HG03342 (cell line): ENCODE results near the gene ADAM8.

Source experiments
- ATAC-seq: cut with Tn5 transposase; IDR thresholded peaks from one replicate; pipeline ENCODE4 v1.9.1; 2021; ENCODE audit warnings: mild to moderate bottlenecking, moderate library complexity; ENCODE audit not compliant: unreplicated experiment

Gene ADAM8

GRCh38 chr10:133251388-133252222 lies 25.1 kb downstream of the ADAM8 start:
- ATAC-seq: no peak

DNA sequence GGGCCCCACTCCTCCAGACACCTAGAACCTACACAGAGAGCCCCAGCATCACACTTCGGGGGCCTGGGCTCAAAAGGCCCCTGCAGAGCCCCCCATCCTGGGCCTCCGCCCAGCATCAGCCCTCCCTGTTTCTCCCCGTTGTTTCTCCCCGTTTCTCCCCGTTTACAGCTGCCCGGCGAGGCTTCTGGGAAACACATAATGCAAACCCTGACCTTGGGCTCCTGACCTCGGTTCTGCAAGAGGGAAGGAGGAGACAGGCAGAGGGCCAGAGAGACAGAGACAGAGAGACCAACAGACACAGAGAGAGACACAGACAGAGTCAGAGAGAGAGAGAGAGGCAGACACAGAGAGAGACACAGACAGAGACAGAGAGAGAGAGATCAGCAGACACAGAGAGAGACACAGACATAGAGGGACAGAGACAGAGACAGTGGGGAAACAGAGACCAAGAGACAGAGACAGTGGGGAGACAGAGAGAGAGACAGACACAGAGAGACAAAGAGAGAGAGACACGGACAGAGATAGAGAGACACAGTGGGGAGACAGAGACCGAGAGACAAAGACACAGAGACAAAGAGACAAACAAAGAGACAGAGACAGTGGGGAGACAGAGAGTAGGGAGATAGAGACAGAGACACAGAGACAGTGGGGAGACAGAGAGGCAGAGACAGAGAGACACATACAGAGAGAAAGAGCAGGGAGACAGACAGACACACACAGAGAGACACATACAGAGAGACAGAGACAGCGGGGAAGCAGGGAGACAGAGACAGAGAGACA lies 26.5 kb downstream of the ADAM8 start:
- ATAC-seq: no peak

- ATAC-seq: no peak
Observed at GRCh38 chr10:133249094-133249780, 27.4 kb downstream of the ADAM8 start.

DNA sequence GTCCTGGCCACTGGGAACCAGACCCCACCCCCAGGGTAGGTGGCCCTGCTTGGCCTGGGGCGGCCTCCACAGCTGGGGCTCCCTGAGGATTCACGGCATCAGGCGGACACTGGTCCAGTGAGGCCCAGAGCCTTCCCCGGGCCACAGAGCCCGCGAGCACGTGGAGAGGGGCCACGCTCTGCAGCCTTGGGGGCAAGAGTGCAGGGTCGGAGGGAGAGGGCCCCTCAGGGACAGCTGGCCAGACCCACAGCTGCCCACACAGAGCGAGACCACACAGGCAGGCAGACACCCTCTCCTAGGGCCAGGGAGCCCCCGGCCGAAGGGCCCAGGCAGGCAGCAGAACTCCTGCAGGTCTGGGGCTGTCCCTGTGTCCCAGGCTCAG lies 28.3 kb downstream of the ADAM8 start:
- no peak for ATAC-seq

GRCh38 chr10:133247681-133248333 lies 28.9 kb downstream of the ADAM8 start:
- ATAC-seq: no peak

GRCh38 chr10:133246236-133246626 lies 30.4 kb downstream of the ADAM8 start:
- no peak for ATAC-seq

- no peak for ATAC-seq
Observed at GRCh38 chr10:133245439-133246235, 31.0 kb downstream of the ADAM8 start.

DNA sequence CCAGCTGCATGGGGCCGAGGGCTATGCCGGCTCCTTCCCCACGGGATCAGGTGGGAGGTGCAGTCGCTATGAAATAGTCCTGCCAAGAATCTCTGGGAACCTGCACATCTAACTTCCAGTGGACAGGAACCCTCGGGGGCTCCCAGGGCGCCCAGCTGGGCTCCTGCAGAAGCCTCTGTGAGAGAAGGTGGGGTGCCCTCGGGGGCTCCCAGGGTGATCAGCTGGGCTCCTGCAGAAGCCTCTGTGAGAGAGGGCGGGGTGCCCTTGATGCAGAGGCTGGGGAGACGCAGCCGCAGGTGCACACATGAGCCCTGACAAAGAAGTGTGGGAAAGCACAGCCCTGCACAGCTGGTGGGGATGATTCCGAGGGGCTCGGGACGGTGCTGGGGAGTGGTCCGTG lies 33.1 kb downstream of the ADAM8 start:
- ATAC-seq: no peak

DNA sequence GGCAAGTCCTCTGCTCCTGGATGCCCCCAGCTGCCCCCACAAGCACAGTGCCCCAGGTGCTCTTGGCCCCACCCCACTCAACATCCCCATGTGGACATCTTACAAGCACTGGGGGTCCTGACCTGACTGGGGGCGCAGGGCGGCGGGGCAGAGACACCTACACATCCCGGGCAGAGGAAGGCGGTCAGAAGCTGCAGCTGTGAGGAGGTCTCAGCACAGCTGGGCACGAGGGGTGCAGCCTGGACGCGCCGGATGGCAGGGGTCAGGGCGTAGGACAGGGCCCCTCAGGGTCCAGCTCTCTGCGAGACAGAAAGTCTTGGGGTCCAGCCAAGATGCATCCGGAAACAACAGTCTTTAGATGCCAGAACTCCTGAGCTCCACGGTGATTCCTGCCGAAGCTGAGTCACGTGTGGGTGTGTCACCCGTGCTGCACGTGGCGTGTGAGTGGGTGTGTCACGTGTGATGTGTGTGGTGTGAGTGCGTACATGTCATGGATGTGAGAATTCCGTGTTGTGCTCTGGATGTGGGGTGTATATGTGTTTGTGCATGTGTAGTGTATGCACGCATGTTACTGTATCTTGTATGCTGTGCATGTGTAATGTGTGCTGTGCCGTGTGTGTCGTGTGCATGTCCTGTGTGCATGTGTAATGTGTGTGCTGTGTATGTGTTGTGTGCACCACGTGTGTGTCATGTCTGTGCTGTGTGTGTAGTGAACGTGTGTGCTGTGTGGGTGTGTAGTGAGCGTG lies 33.9 kb downstream of the ADAM8 start:
- no peak for ATAC-seq

- no peak for ATAC-seq
Observed at GRCh38 chr10:133241501-133242205, 35.0 kb downstream of the ADAM8 start.

GRCh38 chr10:133239990-133240389 lies 36.7 kb downstream of the ADAM8 start:
- no peak for ATAC-seq

DNA sequence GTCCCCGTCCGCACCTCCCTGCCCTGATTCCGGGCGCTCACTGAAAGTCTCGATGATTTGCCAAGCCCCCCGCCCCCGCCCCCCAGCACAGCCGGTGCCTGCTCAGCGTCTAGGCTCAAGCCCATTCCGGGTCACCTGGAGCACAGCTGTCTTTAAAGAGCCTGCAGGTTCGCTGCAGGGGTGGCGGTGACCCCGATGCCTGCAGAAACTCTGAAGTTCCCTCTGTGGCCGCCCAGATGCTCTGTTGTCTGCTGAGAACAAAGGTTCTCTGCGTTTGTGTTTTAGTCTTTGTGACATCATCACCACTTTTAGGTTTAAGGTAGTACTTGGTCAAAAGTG lies 38.2 kb downstream of the ADAM8 start:
- ATAC-seq: no peak

GRCh38 chr10:133237588-133238465 lies 38.8 kb downstream of the ADAM8 start, which contains the start of gene VENTX:
Gene VENTX, plus strand, starts transcription at chr10:133237855. Its CDS starts 60 bp downstream, at chr10:133237915.
- ATAC-seq: no peak

DNA sequence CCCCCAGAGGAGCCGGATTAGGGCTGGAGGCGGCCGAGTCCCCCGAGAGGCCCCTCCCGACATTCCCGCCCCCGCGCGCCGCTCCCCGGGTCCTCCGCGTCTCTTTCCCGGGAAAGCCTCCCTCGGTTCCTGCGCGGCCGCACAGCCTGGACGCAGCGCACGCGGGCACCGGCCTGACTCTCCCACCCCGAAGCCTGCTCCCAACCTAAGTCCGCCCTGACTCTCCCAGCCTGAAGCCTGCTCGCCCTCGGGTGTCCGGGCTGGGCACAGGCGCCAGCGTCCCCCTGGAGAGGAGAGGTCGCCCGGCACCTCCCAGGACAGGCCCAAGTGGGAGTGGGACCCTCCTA lies 39.5 kb downstream of the ADAM8 start:
- no peak for ATAC-seq

GRCh38 chr10:133236401-133237240 lies 40.0 kb downstream of the ADAM8 start:
- ATAC-seq: no peak

DNA sequence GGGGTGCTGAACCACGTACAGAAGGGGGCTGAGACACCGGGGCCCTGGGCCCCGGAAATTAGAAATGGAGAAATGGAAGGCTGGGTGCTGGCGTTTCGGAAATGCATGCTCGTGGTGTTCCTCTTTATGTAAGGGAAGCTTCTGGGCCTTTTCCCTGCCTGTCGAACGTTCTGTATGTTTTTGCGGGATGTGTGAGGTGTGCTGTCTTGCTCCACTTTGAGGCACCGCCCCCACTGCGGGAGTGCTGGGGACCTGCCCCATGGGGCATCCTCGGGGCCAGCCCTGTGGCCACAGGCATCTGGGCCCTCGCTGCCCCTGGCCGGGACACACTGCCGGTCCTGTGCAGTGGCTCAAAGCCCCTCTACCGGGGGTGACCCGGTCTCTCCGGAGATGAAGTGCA lies 40.7 kb downstream of the ADAM8 start:
- ATAC-seq: no peak

GRCh38 chr10:133235265-133235855 lies 41.3 kb downstream of the ADAM8 start:
- no peak for ATAC-seq
